Measurements from ENCODE around the gene SULT1C3.

Gene SULT1C3

GRCh38 chr2:108293850-108294249 lies 54.1 kb downstream of the SULT1C3 start:
- Histone ChIP-seq H3K9ac (no peak overlapping the region), H3K4me1 (ENCODE audit: low read depth, poor library complexity, severe bottlenecking) (no peaks in the 10 kb centered on the region), H3K4me3 (IDR thresholded peaks at IDR 0.05; ENCODE audit: insufficient read depth, low read depth, low read length) (no peak overlapping the region), H4K20me1 (ENCODE audit: insufficient read depth) (no peaks in the 10 kb centered on the region), H3K27ac (no peak overlapping the region), H3K79me2 (ENCODE audit: insufficient read depth, low read depth) (no peaks in the 10 kb centered on the region), H3K27me3 (ENCODE audit: insufficient read depth, low read depth) (no peaks in the 10 kb centered on the region), H3K36me3 (ENCODE audit: insufficient read depth) (no peaks in the 10 kb centered on the region), H3K4me2 (no peak overlapping the region), H2AFZ (ENCODE audit: low read depth) (no peak overlapping the region)
- no peak for TF ChIP-seq CTCF (conservative IDR thresholded peaks at IDR 0.05; ENCODE audit: low read depth, low read length)

GRCh38 chr2:108297436-108298141 lies 57.8 kb downstream of the SULT1C3 start:
- Histone ChIP-seq H3K79me2 (ENCODE audit: insufficient read depth, low read depth) (no peaks in the 10 kb centered on the region), H3K27me3 (ENCODE audit: insufficient read depth, low read depth) (no peaks in the 10 kb centered on the region), H3K4me3 (IDR thresholded peaks at IDR 0.05; ENCODE audit: insufficient read depth, low read depth, low read length) (no peak overlapping the region), H3K36me3 (ENCODE audit: insufficient read depth) (no peaks in the 10 kb centered on the region), H3K9ac (no peak overlapping the region), H2AFZ (ENCODE audit: low read depth) (no peak overlapping the region), H3K4me2 (no peak overlapping the region), H4K20me1 (ENCODE audit: insufficient read depth) (no peaks in the 10 kb centered on the region), H3K27ac (no peak overlapping the region), H3K4me1 (ENCODE audit: low read depth, poor library complexity, severe bottlenecking) (no peaks in the 10 kb centered on the region)
- TF ChIP-seq CTCF (conservative IDR thresholded peaks at IDR 0.05; ENCODE audit: low read depth, low read length), result no peak

- no peak overlapping the region for H3K4me3 ChIP-seq (IDR thresholded peaks at IDR 0.05; ENCODE audit: insufficient read depth, low read depth, low read length)
- H4K20me1 ChIP-seq (ENCODE audit: insufficient read depth), result no peaks in the 10 kb centered on the region
- no peaks in the 10 kb centered on the region for H3K27me3 ChIP-seq (ENCODE audit: insufficient read depth, low read depth)
- H3K9ac ChIP-seq, result no peak overlapping the region
- H2AFZ ChIP-seq (ENCODE audit: low read depth), result no peak overlapping the region
- no peak overlapping the region for H3K27ac ChIP-seq
- H3K4me1 ChIP-seq (ENCODE audit: low read depth, poor library complexity, severe bottlenecking), result no peaks in the 10 kb centered on the region
- no peaks in the 10 kb centered on the region for H3K79me2 ChIP-seq (ENCODE audit: insufficient read depth, low read depth)
- H3K36me3 ChIP-seq (ENCODE audit: insufficient read depth), result no peaks in the 10 kb centered on the region
- no peak for TF ChIP-seq CTCF (conservative IDR thresholded peaks at IDR 0.05; ENCODE audit: low read depth, low read length)
- no peak overlapping the region for H3K4me2 ChIP-seq
Observed at GRCh38 chr2:108301558-108301957, 61.8 kb downstream of the SULT1C3 start.

- no peak overlapping the region for H3K4me3 ChIP-seq (IDR thresholded peaks at IDR 0.05; ENCODE audit: insufficient read depth, low read depth, low read length)
- H4K20me1 ChIP-seq (ENCODE audit: insufficient read depth), result no peaks in the 10 kb centered on the region
- H3K36me3 ChIP-seq (ENCODE audit: insufficient read depth), result no peaks in the 10 kb centered on the region
- H3K4me1 ChIP-seq (ENCODE audit: low read depth, poor library complexity, severe bottlenecking), result no peaks in the 10 kb centered on the region
- H2AFZ ChIP-seq (ENCODE audit: low read depth), result no peak overlapping the region
- H3K27ac ChIP-seq, result no peak overlapping the region
- no peak for TF ChIP-seq CTCF (conservative IDR thresholded peaks at IDR 0.05; ENCODE audit: low read depth, low read length)
- no peak overlapping the region for H3K9ac ChIP-seq
- no peaks in the 10 kb centered on the region for H3K79me2 ChIP-seq (ENCODE audit: insufficient read depth, low read depth)
- H3K4me2 ChIP-seq, result no peak overlapping the region
- H3K27me3 ChIP-seq (ENCODE audit: insufficient read depth, low read depth), result no peaks in the 10 kb centered on the region
Observed at GRCh38 chr2:108304975-108305374, 65.2 kb downstream of the SULT1C3 start.

All from KMS-11 (cell line).